Measurements from ENCODE around the gene PPP6R3.
A peak's percentile ranks its signal among the peaks of the same experiment; 100 is the strongest.
"Not testable (repeated sequence)": the region's sequence is repeated elsewhere in the genome, so short reads cannot be mapped to it uniquely, and the experiment has no call there.

PPP6R3 gene

GRCh38 chr11:68470304-68470811 lies 9.8 kb downstream of the PPP6R3 start:
- no peak for TF ChIP-seq ZNF70 (CRISPR knock-in tag; IDR thresholded peaks at IDR 0.05)
- no peak for TF ChIP-seq ESRRG (CRISPR knock-in tag; IDR thresholded peaks at IDR 0.05)
- no peak for TF ChIP-seq GLIS3 (CRISPR knock-in tag; IDR thresholded peaks at IDR 0.05)
- no peak for TF ChIP-seq BACH2 (CRISPR knock-in tag; IDR thresholded peaks at IDR 0.05; ENCODE audit: borderline replicate concordance)
- no peak for TF ChIP-seq ZNF8 (CRISPR knock-in tag; IDR thresholded peaks at IDR 0.05)
- TF ChIP-seq TOX (CRISPR knock-in tag; IDR thresholded peaks at IDR 0.05; ENCODE audit: borderline replicate concordance), result no peak
- no peak for TF ChIP-seq ZC3H10 (CRISPR knock-in tag; IDR thresholded peaks at IDR 0.05)
- TF ChIP-seq RARB (CRISPR knock-in tag; IDR thresholded peaks at IDR 0.05), result no peak
- no peak for TF ChIP-seq PATZ1 (CRISPR knock-in tag; IDR thresholded peaks at IDR 0.05; ENCODE audit: borderline replicate concordance)
- TF ChIP-seq ISL1 (CRISPR knock-in tag; IDR thresholded peaks at IDR 0.05), result no peak
- no peak for TF ChIP-seq ZNF565 (CRISPR knock-in tag; conservative IDR thresholded peaks at IDR 0.05; ENCODE audit: low read depth)
- ATAC-seq, result no peak; the same call in 2 of the 3 replicates

- no peak for ATAC-seq
- TF ChIP-seq ZNF565 (CRISPR knock-in tag; conservative IDR thresholded peaks at IDR 0.05; ENCODE audit: low read depth) (no peak), ZC3H10 (CRISPR knock-in tag; IDR thresholded peaks at IDR 0.05) (no peak), GLIS3 (CRISPR knock-in tag; IDR thresholded peaks at IDR 0.05) (no peak), ZNF70 (CRISPR knock-in tag; IDR thresholded peaks at IDR 0.05) (no peak), TOX (CRISPR knock-in tag; IDR thresholded peaks at IDR 0.05; ENCODE audit: borderline replicate concordance) (no peak), POU6F1 (CRISPR knock-in tag; IDR thresholded peaks at IDR 0.05; ENCODE audit: borderline replicate concordance, low read depth) (no peak)
Observed at GRCh38 chr11:68471360-68472340, 11.1 kb downstream of the PPP6R3 start.

GRCh38 chr11:68472778-68473177 lies 12.2 kb downstream of the PPP6R3 start:
- no peak for TF ChIP-seq ESRRG (CRISPR knock-in tag; IDR thresholded peaks at IDR 0.05)
- peak; percentile 94 for TF ChIP-seq ZNF8 (CRISPR knock-in tag; IDR thresholded peaks at IDR 0.05)
- no peak for ATAC-seq

GRCh38 chr11:68473693-68474092 lies 13.1 kb downstream of the PPP6R3 start:
- no peak for ATAC-seq
- TF ChIP-seq ESRRG (CRISPR knock-in tag; IDR thresholded peaks at IDR 0.05), result no peak
- no peak for TF ChIP-seq TOX (CRISPR knock-in tag; IDR thresholded peaks at IDR 0.05; ENCODE audit: borderline replicate concordance)
- TF ChIP-seq CREB5 (CRISPR knock-in tag; IDR thresholded peaks at IDR 0.05; ENCODE audit: low read depth), result no peak
- no peak for TF ChIP-seq SNAI2 (CRISPR knock-in tag; IDR thresholded peaks at IDR 0.05)
- TF ChIP-seq ZNF565 (CRISPR knock-in tag; conservative IDR thresholded peaks at IDR 0.05; ENCODE audit: low read depth), result no peak
- TF ChIP-seq POU6F1 (CRISPR knock-in tag; IDR thresholded peaks at IDR 0.05; ENCODE audit: borderline replicate concordance, low read depth), result no peak
- TF ChIP-seq GLIS3 (CRISPR knock-in tag; IDR thresholded peaks at IDR 0.05), result no peak
- TF ChIP-seq CSRNP3 (CRISPR knock-in tag; IDR thresholded peaks at IDR 0.05), result no peak
- TF ChIP-seq ZNF8 (CRISPR knock-in tag; IDR thresholded peaks at IDR 0.05), result no peak
- no peak for TF ChIP-seq ZFP3 (CRISPR knock-in tag; IDR thresholded peaks at IDR 0.05)
- no peak for TF ChIP-seq TCF4 (CRISPR knock-in tag; IDR thresholded peaks at IDR 0.05; ENCODE audit: borderline replicate concordance)
- TF ChIP-seq OSR1 (CRISPR knock-in tag; IDR thresholded peaks at IDR 0.05), result no peak
- TF ChIP-seq ZC3H10 (CRISPR knock-in tag; IDR thresholded peaks at IDR 0.05), result no peak
- TF ChIP-seq PPARA (CRISPR knock-in tag; IDR thresholded peaks at IDR 0.05; ENCODE audit: borderline replicate concordance), result no peak
- no peak for TF ChIP-seq CSDC2 (CRISPR knock-in tag; IDR thresholded peaks at IDR 0.05)
- no peak for TF ChIP-seq PATZ1 (CRISPR knock-in tag; IDR thresholded peaks at IDR 0.05; ENCODE audit: borderline replicate concordance)
- no peak for TF ChIP-seq ISL1 (CRISPR knock-in tag; IDR thresholded peaks at IDR 0.05)
- no peak for TF ChIP-seq ZNF70 (CRISPR knock-in tag; IDR thresholded peaks at IDR 0.05)
- no peak for TF ChIP-seq RARB (CRISPR knock-in tag; IDR thresholded peaks at IDR 0.05)

- not testable (repeated sequence) for ATAC-seq
Observed at GRCh38 chr11:68475626-68476025, 15.1 kb downstream of the PPP6R3 start.
